Muscle layer of colon (tissue), 2 donors: ENCODE data around the gene SLC24A3.

Experiments used
- H3K27ac ChIP-seq: one replicate; pipeline ENCODE4 v1.7.0; 2013; ENCODE audit warnings: low read depth, mild to moderate bottlenecking, low read length, moderate library complexity
- H3K27me3 ChIP-seq, 2 donors: one replicate each; pipeline ENCODE4 v1.7.0; 2013; ENCODE audit warnings: low read length in 2 of 2, mild to moderate bottlenecking in 2 of 2; ENCODE audit not compliant: insufficient read depth in 2 of 2, control insufficient read depth in 1 of 2
- H3K36me3 ChIP-seq: one replicate; pipeline ENCODE4 v1.7.0; 2013; ENCODE audit warnings: mild to moderate bottlenecking, low read length; ENCODE audit not compliant: insufficient read depth
- H3K4me1 ChIP-seq: one replicate; pipeline ENCODE4 v1.7.0; 2013; ENCODE audit warnings: mild to moderate bottlenecking, low read length; ENCODE audit not compliant: insufficient read depth
- H3K4me3 ChIP-seq, 2 donors: one replicate each; pipeline ENCODE4 v1.7.0; 2013; ENCODE audit warnings: low read length in 2 of 2, low read depth in 1 of 2, mild to moderate bottlenecking in 1 of 2, moderate library complexity in 1 of 2
- H3K9ac ChIP-seq: one replicate; pipeline ENCODE4 v1.7.0; 2013; ENCODE audit warnings: low read length
- H3K9me3 ChIP-seq: one replicate; pipeline ENCODE4 v1.7.0; 2013; ENCODE audit warnings: mild to moderate bottlenecking, low read length
- donor health status: abdominal sarcoma.
- donor health status: Adenocarcinoma of cecum.

Gene SLC24A3

DNA sequence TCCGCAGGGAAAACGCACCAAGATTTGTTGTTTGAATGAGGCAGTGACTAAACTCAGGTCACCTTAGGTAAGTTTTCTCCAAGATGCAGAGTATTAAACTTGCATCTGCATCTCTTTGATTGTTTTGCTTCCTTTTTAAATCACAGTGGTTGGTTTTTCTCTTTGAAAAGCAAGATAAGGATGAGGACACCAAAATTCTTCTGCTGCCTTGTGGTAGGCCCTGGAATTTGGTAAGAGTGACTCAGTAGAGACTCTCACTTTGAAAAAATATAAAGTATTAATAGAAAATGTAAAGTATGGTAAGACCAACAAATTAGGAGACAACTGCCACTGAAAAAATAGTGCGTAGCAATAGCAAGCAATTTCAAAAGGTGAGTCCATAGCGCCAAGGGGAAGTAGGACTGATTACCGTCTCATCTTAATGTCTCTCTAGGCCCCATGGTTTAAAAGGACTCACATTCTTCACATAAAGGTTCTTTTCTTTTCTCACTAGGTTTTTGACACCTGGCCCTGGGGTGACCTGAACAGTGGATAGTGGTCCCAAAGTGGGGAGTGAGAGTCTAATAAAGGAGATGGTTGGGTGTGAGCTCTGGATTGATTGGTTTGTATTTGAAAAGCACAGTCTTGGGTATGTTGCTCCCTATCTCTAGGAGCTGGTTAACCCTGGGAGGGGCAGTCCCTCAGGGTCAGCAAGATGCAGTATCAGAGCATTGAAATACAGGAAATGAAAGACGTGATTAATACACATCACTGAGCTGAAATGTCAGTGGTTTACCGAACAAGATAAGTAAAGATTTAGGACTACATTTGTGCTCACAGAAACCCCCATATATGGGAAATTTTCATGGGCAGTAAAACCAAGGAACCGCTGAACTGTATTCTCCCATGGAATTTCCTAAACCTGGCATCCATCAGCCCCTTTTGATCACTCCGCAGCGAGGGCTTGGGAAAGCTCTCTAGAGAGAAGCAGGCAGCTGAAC lies 221.2 kb downstream of the SLC24A3 start:
- Histone ChIP-seq H3K4me1 (peaks cover 10% of the 10 kb centered on the region), H3K9me3 (no peaks in the 10 kb centered on the region), H3K27ac (no peak overlapping the region), H3K27me3 (no peaks in the 10 kb centered on the region), H3K9ac (no peak overlapping the region), H3K4me3 (no peak overlapping the region), H3K36me3 (no peaks in the 10 kb centered on the region)

GRCh38 chr20:19435316-19435715 lies 222.9 kb downstream of the SLC24A3 start:
- H3K9ac ChIP-seq, result no peak overlapping the region
- H3K27ac ChIP-seq, result no peak overlapping the region

GRCh38 chr20:19435821-19436220 lies 223.4 kb downstream of the SLC24A3 start:
- H3K36me3 ChIP-seq, result no peaks in the 10 kb centered on the region
- H3K9me3 ChIP-seq, result no peaks in the 10 kb centered on the region

More at GRCh38 chr20:19435316-19435715, 222.9 kb downstream of the SLC24A3 start:
- Histone ChIP-seq H3K27me3 (no peaks in the 10 kb centered on the region), H3K9me3 (no peaks in the 10 kb centered on the region), H3K4me1 (no peaks in the 10 kb centered on the region), H3K4me3 (no peak overlapping the region), H3K36me3 (no peaks in the 10 kb centered on the region)

DNA sequence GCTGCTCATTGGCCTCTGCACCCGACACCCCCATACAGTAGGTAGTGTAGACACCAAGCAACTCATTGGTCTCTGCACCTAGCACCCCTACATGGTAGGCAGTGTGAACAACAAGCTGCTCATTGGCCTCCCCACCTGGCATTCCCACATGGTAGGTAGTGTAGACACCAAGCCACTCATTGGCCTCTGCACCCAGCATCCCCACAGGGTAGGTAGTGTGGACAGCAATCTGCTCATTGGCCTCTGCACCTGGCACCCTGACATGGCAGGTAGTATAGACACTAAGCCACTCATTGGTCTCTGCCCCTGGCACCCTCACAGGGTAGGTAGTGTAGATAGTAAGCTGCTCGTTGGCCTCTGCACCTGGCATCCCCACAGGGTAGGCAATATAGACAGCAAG lies 226.0 kb downstream of the SLC24A3 start:
- H3K9ac ChIP-seq, result no peak overlapping the region
- no peaks in the 10 kb centered on the region for H3K4me1 ChIP-seq
- H3K27ac ChIP-seq, result no peak overlapping the region
- no peaks in the 10 kb centered on the region for H3K9me3 ChIP-seq
- H3K4me3 ChIP-seq, result no peak overlapping the region
- no peaks in the 10 kb centered on the region for H3K27me3 ChIP-seq
- H3K36me3 ChIP-seq, result no peaks in the 10 kb centered on the region

More at GRCh38 chr20:19435821-19436220, 223.4 kb downstream of the SLC24A3 start:
- Histone ChIP-seq H3K4me3 (no peak overlapping the region), H3K27me3 (no peaks in the 10 kb centered on the region), H3K9ac (no peak overlapping the region), H3K4me1 (no peaks in the 10 kb centered on the region), H3K27ac (no peak overlapping the region)

DNA sequence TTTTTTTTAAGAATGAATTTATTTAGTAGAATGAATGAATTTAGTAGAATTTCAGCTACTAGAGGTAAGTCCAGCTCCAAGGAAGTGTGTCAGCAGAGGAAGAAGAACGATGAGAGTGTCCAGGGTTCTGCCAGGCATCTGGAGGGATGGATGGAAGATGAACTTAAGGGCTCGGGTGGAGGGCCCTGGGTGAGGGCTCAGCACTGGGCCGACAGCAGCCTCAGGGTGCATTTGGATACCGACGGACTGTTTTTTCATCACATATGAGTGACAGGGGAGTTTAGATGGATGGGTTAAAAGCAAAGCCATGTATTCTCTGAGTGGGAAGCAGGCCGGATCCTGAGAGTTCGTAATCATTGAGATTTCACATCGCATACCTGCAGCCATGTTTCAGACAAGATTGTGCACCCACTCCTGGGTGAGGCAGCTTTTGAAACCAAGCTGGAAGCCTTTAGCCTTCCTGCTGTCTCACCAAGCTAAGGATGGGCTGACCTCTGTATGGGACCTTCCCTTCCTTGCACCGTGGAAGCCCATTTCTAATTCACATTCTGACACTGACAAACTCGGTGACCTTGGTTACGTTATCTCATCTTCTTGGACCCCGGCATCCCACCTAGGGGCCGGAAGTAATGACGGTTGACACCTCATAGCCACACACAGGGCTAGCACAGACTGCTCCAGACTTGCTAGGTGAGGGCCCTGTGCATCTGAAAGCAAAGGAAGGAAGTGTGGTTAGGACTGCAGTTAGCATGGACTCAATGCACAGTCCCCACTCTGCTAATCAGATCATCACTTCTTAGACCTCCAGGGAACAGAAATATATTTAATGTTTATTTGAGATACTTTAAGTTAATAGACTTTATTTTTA lies 228.5 kb downstream of the SLC24A3 start:
- H3K9ac ChIP-seq, result no peak overlapping the region
- H3K4me3 ChIP-seq, result no peak overlapping the region
- no peak overlapping the region for H3K27ac ChIP-seq
- no peaks in the 10 kb centered on the region for H3K36me3 ChIP-seq
- H3K4me1 ChIP-seq, result no peaks in the 10 kb centered on the region
- H3K27me3 ChIP-seq, result no peaks in the 10 kb centered on the region
- H3K9me3 ChIP-seq, result no peaks in the 10 kb centered on the region

DNA sequence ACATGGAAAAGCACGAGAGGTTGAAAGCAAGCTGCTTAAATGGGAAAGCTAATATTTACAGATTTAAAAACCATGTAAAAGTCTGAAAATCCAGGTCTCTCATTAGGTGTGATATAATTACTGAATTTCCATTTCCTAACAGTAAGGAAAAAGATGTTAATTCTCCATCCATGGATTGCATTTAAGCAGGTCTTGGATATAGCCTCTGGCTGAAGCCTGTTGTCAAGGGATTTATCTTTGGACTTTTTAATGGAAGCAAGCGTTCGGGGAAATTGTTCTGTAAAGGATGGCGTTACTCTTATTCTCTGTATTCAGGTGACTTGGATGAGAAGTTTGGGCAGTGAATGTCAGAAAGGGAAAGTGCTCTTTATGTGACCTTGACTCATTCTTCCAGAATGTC lies 233.8 kb downstream of the SLC24A3 start:
- H3K27ac ChIP-seq, result no peak overlapping the region
- no peak overlapping the region for H3K9ac ChIP-seq

DNA sequence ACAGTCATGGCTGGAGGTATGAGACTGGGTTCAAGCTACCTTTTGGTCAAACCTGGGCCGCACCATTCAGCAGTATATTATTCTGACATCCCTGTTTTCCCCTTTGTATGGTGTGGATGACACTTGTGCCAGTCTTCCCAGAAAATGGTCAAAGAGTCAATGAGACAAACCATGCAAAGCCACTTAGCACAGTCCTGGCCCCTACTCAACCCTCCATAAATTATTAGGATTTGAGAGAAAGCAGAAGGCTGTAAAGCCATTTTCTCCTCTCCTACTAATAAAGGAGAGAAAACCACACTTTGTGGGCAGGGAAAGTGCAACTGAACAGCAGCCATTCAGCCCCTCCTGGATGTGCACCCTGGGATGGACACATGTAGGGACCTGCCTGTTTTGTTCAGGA lies 236.2 kb downstream of the SLC24A3 start:
- Histone ChIP-seq H3K4me3 (no peak overlapping the region), H3K36me3 (no peaks in the 10 kb centered on the region), H3K4me1 (peaks cover 38% of the 10 kb centered on the region), H3K9ac (no peak overlapping the region), H3K27me3 (no peaks in the 10 kb centered on the region), H3K27ac (no peak overlapping the region), H3K9me3 (no peaks in the 10 kb centered on the region)

More for the DNA sequence above, 233.8 kb downstream of the SLC24A3 start:
- no peaks in the 10 kb centered on the region for H3K9me3 ChIP-seq
- H3K36me3 ChIP-seq, result no peaks in the 10 kb centered on the region
- peaks cover 24% of the 10 kb centered on the region for H3K4me1 ChIP-seq
- H3K27me3 ChIP-seq, result no peaks in the 10 kb centered on the region
- no peak overlapping the region for H3K4me3 ChIP-seq

DNA sequence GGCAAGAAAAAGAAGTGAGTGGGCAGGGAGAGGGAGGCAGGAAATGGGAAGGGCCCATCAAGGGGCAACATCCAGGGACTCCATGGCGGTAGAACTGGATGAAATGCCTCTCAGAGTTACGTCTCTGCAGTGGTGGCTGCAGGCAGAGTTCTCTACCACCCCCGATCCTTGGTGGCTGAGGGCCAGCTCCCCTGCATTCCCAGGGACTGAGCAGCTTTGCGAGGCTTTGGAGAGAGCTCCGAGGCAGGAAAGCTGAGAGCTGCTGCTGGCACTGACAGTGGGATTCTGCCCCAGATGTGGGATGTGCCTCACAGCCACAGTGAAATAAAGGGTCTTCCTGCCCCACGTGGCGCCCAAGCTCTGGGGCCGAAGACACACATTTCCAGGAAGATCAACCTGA lies 236.6 kb downstream of the SLC24A3 start:
- Histone ChIP-seq H3K36me3 (no peaks in the 10 kb centered on the region), H3K4me3 (no peak overlapping the region), H3K9me3 (no peaks in the 10 kb centered on the region), H3K27me3 (no peaks in the 10 kb centered on the region), H3K27ac (peak overlapping the region; percentile 19), H3K4me1 (peaks cover 43% of the 10 kb centered on the region), H3K9ac (no peak overlapping the region)

GRCh38 chr20:19451231-19451922 lies 238.9 kb downstream of the SLC24A3 start:
- Histone ChIP-seq H3K9me3 (no peaks in the 10 kb centered on the region), H3K4me3 (no peak overlapping the region), H3K27ac (no peak overlapping the region), H3K4me1 (peaks cover 50% of the 10 kb centered on the region), H3K9ac (no peak overlapping the region), H3K27me3 (no peaks in the 10 kb centered on the region), H3K36me3 (no peaks in the 10 kb centered on the region)

GRCh38 chr20:19451923-19452295 lies 239.5 kb downstream of the SLC24A3 start:
- Histone ChIP-seq H3K9ac (no peak overlapping the region), H3K27ac (no peak overlapping the region), H3K27me3 (no peaks in the 10 kb centered on the region), H3K4me1 (peaks cover 56% of the 10 kb centered on the region), H3K9me3 (no peaks in the 10 kb centered on the region), H3K4me3 (no peak overlapping the region), H3K36me3 (no peaks in the 10 kb centered on the region)

DNA sequence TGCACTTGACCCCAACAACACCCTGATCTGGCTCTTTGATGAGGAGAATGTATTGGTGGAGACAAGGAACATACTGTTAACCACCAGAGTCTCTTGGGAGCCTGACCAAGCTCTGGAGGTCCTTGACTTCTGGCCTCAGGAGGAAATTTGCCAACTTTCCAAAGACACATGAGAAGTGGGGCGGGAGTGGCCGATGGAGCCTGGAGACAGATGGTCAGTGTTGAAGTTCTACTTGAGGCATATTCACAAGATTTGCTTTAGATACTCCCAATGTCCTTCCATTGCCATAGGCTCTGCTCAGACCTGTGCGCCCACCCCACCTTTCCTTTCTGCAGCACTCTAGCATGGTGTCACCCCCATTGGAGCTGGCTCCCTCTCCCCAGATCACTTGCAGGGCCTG lies 241.0 kb downstream of the SLC24A3 start:
- no peaks in the 10 kb centered on the region for H3K9me3 ChIP-seq
- H3K4me1 ChIP-seq, result peaks cover 57% of the 10 kb centered on the region
- H3K27me3 ChIP-seq, result no peaks in the 10 kb centered on the region
- no peaks in the 10 kb centered on the region for H3K36me3 ChIP-seq
- H3K9ac ChIP-seq, result no peak overlapping the region
- H3K27ac ChIP-seq, result no peak overlapping the region
- H3K4me3 ChIP-seq, result no peak overlapping the region
